ENCODE data around the gene MAP1LC3A.

The MAP1LC3A gene

GRCh38 chr20:34530342-34530741 is 28.2 kb upstream of the MAP1LC3A start:
- no peak for DNase-seq

DNA sequence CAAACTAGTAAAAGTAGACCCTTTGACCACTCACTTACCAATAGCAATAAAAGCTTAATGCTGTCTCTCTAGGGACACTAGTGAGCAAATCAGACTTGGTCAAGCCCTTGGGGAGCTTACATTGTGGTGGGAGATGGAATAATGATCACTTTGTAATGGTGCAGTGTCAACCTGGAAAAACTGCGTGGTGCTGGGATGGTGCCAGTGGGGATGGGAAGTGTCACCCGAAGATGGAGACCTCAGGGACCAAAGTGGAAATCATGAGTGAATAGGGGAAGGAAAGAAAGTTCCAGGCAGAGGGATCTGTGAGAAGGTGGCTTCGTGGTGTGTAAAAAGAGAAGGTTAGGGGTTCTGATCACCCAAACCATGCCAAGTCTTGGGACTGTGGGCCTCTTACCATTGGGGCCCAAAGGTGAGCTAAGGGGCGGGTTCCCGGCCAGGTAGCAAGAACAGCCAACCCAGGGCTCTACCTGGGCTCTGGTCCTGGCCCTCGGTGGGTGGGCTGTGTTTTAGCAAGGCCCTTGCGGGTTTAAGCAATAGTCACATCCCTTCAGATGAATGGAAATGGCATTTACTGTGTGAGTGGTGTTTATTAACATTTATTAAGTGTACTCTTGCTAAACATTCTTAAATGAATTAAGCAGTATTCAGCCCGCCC is 26.8 kb upstream of the MAP1LC3A start:
- no peak for DNase-seq

- DNase-seq = no peak
Measured at GRCh38 chr20:34532320-34532719, 26.2 kb upstream of the MAP1LC3A start.

DNA sequence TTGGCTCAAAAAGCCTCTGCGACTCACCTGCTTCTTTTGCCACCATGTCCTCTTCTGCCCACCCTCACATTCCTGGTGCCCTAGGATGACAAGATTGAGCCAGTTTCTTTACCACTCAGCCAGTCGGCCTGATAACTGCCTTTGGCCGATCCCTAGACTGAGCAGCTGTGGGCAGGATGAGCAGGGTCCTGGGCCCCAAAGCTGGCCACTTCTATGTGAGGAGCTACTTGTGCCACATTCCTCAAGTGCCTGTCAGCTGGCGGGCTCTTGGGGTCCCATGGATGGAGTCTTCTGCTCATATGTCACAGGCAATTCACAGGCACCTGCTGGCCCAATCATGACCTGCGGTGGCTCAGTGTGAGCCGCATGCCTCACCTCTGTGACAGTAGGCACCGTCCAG is 25.8 kb upstream of the MAP1LC3A start:
- DNase-seq = no peak

GRCh38 chr20:34534391-34535165 is 23.9 kb upstream of the MAP1LC3A start:
- DNase-seq = no peak

DNA sequence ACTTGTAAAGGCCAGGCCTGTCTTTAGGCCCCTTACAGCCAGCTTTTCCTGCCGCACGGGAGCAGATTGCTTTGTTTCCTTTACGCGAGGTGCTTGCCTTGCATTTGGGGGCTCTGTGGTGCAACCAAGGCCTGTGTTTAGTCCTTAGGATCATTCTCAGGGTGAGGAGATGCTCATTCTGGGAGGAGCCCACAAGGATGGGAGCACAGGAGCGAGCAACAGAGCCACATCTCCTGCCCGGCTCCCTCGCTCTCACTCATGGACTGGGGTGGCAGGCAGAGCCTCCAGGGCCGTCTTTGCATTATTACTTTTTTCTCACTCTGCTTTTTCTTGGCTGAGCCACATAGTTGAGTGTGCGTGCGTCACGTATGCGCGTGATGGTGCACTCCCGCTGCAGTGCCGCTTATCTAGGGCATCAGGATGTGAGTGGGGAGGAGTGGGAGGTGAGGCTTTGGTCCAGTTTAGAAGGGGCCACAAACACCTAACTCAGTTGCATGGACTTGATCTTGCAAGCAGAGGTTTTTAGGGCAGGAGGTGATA is 23.1 kb upstream of the MAP1LC3A start:
- DNase-seq = no peak

GRCh38 chr20:34535857-34536256 is 22.7 kb upstream of the MAP1LC3A start:
- no peak for DNase-seq

DNA sequence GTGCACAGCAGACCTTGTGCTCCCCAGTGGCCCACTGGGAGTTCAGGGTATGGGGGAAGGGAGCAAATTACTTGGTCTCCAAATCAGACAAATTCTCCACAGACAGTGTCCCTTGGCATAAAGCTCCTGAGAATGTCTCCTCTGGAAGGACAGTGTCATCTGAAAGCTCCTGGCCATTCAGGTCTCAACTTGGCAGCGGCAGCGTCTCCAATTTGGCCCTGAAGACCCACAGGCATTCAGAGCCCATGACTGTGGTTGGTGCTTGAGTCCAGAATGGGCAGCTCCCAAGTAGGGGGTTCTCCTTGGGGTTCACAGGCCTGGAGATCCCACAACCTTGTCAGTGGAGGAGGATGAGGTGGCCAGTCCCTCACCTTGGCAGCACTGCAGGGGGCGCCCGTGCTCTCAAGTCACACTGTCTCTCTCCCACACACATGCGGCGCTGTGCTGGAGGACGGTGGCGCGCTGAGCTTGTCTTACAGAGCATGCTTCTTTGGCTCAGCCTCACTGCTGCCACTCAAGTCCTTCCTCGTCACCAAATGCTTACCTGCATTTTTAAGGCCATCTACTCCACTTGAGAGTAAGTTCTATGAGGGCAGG is 21.6 kb upstream of the MAP1LC3A start:
- DNase-seq = no peak

GRCh38 chr20:34537651-34538050 is 20.9 kb upstream of the MAP1LC3A start:
- no peak for DNase-seq

- DNase-seq = no peak
Measured at GRCh38 chr20:34538671-34539123, 19.8 kb upstream of the MAP1LC3A start.

DNA sequence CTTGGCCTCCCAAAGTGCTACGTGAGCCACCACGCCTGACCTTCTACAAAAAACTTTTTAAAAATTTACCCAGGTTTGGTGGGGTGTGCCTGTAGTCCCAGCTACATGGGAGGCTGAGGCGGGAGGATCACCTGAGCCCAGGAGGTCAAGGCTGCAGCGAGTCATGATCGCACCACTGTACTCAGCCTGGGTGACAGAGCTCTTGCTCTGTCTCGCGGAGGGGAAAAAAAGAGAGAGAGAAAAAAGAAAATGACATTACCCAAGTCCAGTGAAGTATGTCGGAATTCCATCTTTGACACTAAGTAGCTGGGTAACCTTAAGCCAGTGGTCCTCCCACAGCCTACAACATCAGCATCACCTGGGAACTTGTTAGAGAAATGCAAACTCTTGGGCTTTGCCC is 18.8 kb upstream of the MAP1LC3A start:
- DNase-seq = no peak

GRCh38 chr20:34540596-34541263 is 17.8 kb upstream of the MAP1LC3A start:
- no peak for DNase-seq

- DNase-seq = no peak
Measured at GRCh38 chr20:34541264-34541901, 17.1 kb upstream of the MAP1LC3A start.

DNA sequence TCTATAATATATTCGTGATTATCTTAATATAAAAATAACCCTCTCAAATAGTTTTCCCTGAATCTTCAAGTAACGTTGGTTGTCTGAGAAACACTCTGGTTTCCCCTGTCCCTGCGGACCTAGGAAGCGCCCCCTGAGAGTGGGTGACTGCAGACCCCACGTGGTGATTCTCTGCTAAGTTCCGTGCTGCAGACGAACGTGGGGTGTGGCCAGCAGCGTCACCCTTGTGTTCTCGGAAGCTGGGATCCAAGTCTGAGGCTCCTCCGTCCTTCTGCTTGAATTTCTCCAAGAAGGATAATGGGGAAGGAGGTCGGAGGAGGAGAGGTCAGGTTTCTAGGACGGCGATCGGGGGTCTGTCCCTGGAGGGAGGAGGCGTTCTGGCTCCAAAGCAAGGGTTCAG is 16.6 kb upstream of the MAP1LC3A start:
- no peak for DNase-seq

DNA sequence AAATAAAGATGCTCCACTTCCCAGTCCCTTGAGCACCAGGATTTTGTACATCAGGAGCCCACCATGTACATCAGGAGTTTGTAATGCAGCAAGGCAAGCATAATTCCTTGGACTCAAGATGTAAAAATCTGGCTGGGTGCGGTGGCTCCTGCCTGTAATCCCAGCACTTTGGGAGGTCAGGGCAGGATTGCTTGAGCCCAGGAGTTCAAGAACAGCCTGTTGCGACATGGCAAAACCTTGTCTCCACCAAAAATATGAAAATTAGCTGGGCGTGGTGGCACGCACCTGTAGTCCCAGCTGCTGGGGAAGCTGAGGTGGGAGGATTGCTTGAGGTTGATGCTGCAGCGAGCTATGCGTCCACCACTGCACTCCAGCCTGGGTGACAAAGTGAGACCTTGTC is 16.1 kb upstream of the MAP1LC3A start:
- no peak for DNase-seq

DNA sequence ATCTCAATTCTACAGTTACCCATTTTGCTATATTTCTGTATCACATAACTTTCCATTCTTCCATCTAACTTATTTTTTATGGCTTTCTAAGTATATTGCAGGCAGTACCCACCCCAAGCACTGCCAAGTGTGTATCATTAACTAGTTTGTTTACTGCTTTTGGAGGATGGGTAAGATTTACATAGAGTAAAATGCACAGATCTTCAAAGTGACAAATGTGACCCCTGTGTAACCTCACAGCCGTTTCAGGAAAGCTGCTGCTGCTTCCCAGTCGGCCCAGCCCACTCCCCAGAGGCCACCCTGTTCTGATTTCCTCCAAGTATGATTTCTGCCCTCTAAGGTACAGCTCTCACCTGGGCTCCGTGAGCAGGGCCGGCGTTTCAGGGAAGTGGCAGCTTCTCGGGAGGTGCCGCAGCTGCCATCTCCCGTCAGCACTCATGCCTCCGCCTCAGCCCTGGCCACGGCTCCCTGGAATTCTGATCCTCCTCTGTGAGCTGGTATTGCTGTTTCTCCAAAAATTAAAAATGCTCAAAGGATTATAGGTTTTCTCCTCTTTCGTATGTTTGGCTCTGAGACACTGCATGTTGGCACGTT is 15.0 kb upstream of the MAP1LC3A start:
- DNase-seq = no peak

- DNase-seq = no peak
Measured at GRCh38 chr20:34544109-34544796, 14.3 kb upstream of the MAP1LC3A start.

DNA sequence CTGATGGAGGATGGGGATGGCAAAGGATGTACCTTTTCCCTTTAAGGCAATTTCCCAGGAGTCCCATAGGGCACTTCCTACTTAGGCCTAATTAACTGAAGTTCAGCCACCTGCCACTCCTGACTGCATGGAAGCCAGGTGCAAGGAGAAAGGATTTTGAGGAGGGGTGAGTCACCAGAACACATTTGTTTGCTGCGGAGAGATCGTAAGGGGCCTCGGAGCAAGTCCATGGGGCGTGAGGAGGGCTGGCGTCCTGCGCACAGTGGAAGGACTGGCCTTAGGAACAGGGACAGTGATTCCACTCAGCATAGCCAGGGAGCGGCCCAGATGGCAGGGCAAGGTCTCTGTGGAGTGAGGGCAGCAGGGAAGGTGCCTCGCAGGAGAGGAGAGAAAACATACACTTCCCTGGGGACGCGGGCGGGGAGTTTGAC is 11.8 kb upstream of the MAP1LC3A start:
- no peak for DNase-seq

GRCh38 chr20:34547844-34548613 is 10.5 kb upstream of the MAP1LC3A start:
- no peak for DNase-seq

GRCh38 chr20:34549291-34549928 is 9.1 kb upstream of the MAP1LC3A start:
- no peak for DNase-seq
